WI38 (cell line): ENCODE data around the gene DDX51.

Experiments used
- H3K4me3 ChIP-seq: 2 replicates; pipeline ENCODE4 v1.5.1; 2011; ENCODE audit warnings: low read depth, mild to moderate bottlenecking, control low read depth, low read length
- CTCF ChIP-seq: IDR thresholded peaks from 2 replicates; pipeline ENCODE4 v1.5.1; 2012; ENCODE audit warnings: low read depth, mild to moderate bottlenecking, control low read depth, low read length

Gene DDX51

GRCh38 chr12:132148368-132149045 is 4.4 kb upstream of the DDX51 start:
- TF ChIP-seq CTCF, result no peak
- H3K4me3 ChIP-seq, result no peak overlapping the region

- no peak overlapping the region for H3K4me3 ChIP-seq
- TF ChIP-seq CTCF, result no peak
Observed at GRCh38 chr12:132147423-132148367, 3.6 kb upstream of the DDX51 start.

- no peak for TF ChIP-seq CTCF
- no peak overlapping the region for H3K4me3 ChIP-seq
Observed at GRCh38 chr12:132146772-132147422, 2.8 kb upstream of the DDX51 start.

- no peak overlapping the region for H3K4me3 ChIP-seq
- no peak for TF ChIP-seq CTCF
Observed at GRCh38 chr12:132146098-132146497, 2.0 kb upstream of the DDX51 start.

GRCh38 chr12:132145334-132145733 is 1.2 kb upstream of the DDX51 start:
- peak overlapping the region; percentile 82 for H3K4me3 ChIP-seq
- no peak for TF ChIP-seq CTCF

GRCh38 chr12:132144810-132145168 is 670 bp upstream of the DDX51 start:
- H3K4me3 ChIP-seq, result peak overlapping the region; percentile 82
- no peak for TF ChIP-seq CTCF
